ENCODE results near the gene ATP8B4.
"Not testable (repeated sequence)": the region's sequence is repeated elsewhere in the genome, so short reads cannot be mapped to it uniquely, and the experiment has no call there.

ATP8B4 gene

GRCh38 chr15:49990835-49991545, 128.0 kb downstream of the ATP8B4 start:
- DNase-seq, result no peak

GRCh38 chr15:49989498-49989897, 129.5 kb downstream of the ATP8B4 start:
- DNase-seq, result no peak

- no peak for DNase-seq
These were observed 130.3 kb downstream of the ATP8B4 start for GRCh38 chr15:49988766-49989165.

GRCh38 chr15:49987896-49988295, 131.1 kb downstream of the ATP8B4 start:
- no peak for DNase-seq

GRCh38 chr15:49987198-49987785, 131.7 kb downstream of the ATP8B4 start:
- no peak for DNase-seq

GRCh38 chr15:49986326-49986725, 132.7 kb downstream of the ATP8B4 start:
- no peak for DNase-seq

- no peak for DNase-seq
These were observed 133.6 kb downstream of the ATP8B4 start for GRCh38 chr15:49985463-49985862.

GRCh38 chr15:49984436-49984835, 134.6 kb downstream of the ATP8B4 start:
- no peak for DNase-seq

- no peak for DNase-seq
These were observed 136.4 kb downstream of the ATP8B4 start for GRCh38 chr15:49982584-49982983.

- no peak for DNase-seq
These were observed 139.2 kb downstream of the ATP8B4 start for GRCh38 chr15:49979705-49980382.

GRCh38 chr15:49978121-49978520, 140.9 kb downstream of the ATP8B4 start:
- no peak for DNase-seq

GRCh38 chr15:49977306-49977705, 141.7 kb downstream of the ATP8B4 start:
- no peak for DNase-seq

GRCh38 chr15:49964551-49964950, 154.5 kb downstream of the ATP8B4 start:
- DNase-seq, result no peak

GRCh38 chr15:49964061-49964460, 155.0 kb downstream of the ATP8B4 start:
- DNase-seq, result no peak

- not testable (repeated sequence) for DNase-seq
These were observed 155.8 kb downstream of the ATP8B4 start for GRCh38 chr15:49963033-49963772.

GRCh38 chr15:49962044-49962602, 156.9 kb downstream of the ATP8B4 start:
- no peak for DNase-seq

- DNase-seq, result no peak
These were observed 165.6 kb downstream of the ATP8B4 start for GRCh38 chr15:49953421-49953820.

GRCh38 chr15:49946681-49947080, 172.4 kb downstream of the ATP8B4 start:
- DNase-seq, result no peak

GRCh38 chr15:49934487-49934886, 184.5 kb downstream of the ATP8B4 start:
- DNase-seq, result no peak

GRCh38 chr15:49927189-49927861, 191.7 kb downstream of the ATP8B4 start:
- no peak for DNase-seq

GRCh38 chr15:49926740-49927139, 192.3 kb downstream of the ATP8B4 start:
- no peak for DNase-seq

- no peak for DNase-seq
These were observed 195.4 kb downstream of the ATP8B4 start for GRCh38 chr15:49923671-49924070.

- DNase-seq, result no peak
These were observed 200.0 kb downstream of the ATP8B4 start for GRCh38 chr15:49919034-49919433.
